ENCODE results near the gene BHLHE40. TPM values are rescaled to one million over a fixed set of nuclear protein-coding genes. Genes with fewer than 3 reads are reported as not detected.

BHLHE40 gene
- polyA plus RNA-seq, 3 donors: 20.2 to 167 (median 23.4) TPM

DNA sequence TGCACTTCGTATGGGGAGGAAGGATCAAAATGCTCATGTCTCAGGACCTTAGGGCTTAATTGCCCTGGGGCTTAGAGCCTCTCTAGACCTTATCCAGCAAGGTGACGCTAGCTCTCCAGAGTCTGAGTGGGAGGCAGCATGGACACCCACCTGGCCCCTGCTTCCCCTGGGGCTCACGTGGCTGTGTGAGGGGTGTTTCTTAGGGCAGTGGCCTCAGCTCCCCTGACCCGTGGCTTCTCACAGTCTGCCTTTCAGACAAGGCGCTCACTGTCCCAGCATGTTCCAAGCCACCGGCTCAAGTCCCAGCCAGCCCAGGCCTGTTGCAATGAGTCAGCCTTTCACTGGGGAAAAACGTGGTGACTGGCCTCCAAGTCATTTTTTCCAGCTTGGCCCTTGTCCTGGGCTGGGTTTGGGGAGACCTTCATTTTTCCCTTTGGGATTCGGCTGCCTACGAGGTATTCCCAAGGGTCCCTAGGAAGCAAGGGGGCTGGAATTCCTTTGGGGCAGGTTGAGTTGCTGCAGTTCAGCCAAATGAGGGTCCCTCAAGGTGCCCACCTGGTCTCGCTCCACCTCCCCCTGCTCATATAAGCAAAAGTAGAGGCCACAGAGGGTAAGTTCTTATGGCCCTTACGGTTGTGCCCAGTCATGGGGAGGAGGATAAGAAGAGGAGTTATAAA, 15.7 kb downstream of the BHLHE40 start:
- TF ChIP-seq, protein P1, sequence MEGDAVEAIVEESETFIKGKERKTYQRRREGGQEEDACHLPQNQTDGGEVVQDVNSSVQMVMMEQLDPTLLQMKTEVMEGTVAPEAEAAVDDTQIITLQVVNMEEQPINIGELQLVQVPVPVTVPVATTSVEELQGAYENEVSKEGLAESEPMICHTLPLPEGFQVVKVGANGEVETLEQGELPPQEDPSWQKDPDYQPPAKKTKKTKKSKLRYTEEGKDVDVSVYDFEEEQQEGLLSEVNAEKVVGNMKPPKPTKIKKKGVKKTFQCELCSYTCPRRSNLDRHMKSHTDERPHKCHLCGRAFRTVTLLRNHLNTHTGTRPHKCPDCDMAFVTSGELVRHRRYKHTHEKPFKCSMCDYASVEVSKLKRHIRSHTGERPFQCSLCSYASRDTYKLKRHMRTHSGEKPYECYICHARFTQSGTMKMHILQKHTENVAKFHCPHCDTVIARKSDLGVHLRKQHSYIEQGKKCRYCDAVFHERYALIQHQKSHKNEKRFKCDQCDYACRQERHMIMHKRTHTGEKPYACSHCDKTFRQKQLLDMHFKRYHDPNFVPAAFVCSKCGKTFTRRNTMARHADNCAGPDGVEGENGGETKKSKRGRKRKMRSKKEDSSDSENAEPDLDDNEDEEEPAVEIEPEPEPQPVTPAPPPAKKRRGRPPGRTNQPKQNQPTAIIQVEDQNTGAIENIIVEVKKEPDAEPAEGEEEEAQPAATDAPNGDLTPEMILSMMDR (IDR thresholded peaks at IDR 0.05): no peak
- Mint-ChIP-seq H3K9me3 (peaks cover 0 to 1% (median 0%) of the 10 kb centered on the region in 7 donors), H3K36me3 (no peaks in the 10 kb centered on the region), H3K4me3 (no peak overlapping the region), H3K4me1 (peaks cover 16% of the 10 kb centered on the region), H3K27ac (peak overlapping the region in 4 of 7 donors; percentile 27 to 82 (median 66)), H3K27me3 (ENCODE audit: low read depth in 3 of 3) (peaks cover 0 to 2% (median 0%) of the 10 kb centered on the region in 3 donors)
- Histone ChIP-seq H3K36me3 (replicated peaks in 1 of 2; ENCODE audit: control insufficient read depth in 1 of 2, insufficient read depth in 2 of 2, low read length in 2 of 2) (no peaks in the 10 kb centered on the region), H3K4me1 (ENCODE audit: control insufficient read depth in 1 of 2, insufficient read depth in 2 of 2, low read length in 2 of 2) (peaks cover 9% of the 10 kb centered on the region in 2 donors), H4K20me1 (ENCODE audit: insufficient read depth, low read length) (no peaks in the 10 kb centered on the region), H2AFZ (ENCODE audit: insufficient read depth, low read depth, low read length, poor library complexity, severe bottlenecking) (no peak overlapping the region), H3K4me3 (replicated peaks in 1 of 3; ENCODE audit: low read depth in 2 of 3, low read length in 3 of 3) (no peak overlapping the region), H3K4me2 (replicated peaks; ENCODE audit: extremely low read depth, low read length, poor library complexity, severe bottlenecking) (no peak overlapping the region), H3K27me3 (ENCODE audit: control insufficient read depth in 2 of 2, insufficient read depth in 2 of 2, low read length in 2 of 2) (no peaks in the 10 kb centered on the region), H3K27ac (ENCODE audit: low read depth in 1 of 2, low read length in 2 of 2) (peak overlapping the region in 1 of 2 donors; percentile 11), H3K9me3 (replicated peaks in 1 of 2; ENCODE audit: control insufficient read depth in 1 of 2, insufficient read depth in 1 of 2, low read length in 2 of 2) (no peaks in the 10 kb centered on the region), H3K9ac (ENCODE audit: insufficient read depth, low read length, poor library complexity, severe bottlenecking) (no peak overlapping the region), H3K79me2 (ENCODE audit: insufficient read depth, low read length) (no peaks in the 10 kb centered on the region)
- intact Hi-C loops (cut with micrococcal nuclease): no loop called here
- peak in 1 of 3 donors; percentile 75 for DNase-seq
- 87% methylated on average over 6 of the region's 11 CpGs for WGBS (ENCODE audit: insufficient coverage)

DNA sequence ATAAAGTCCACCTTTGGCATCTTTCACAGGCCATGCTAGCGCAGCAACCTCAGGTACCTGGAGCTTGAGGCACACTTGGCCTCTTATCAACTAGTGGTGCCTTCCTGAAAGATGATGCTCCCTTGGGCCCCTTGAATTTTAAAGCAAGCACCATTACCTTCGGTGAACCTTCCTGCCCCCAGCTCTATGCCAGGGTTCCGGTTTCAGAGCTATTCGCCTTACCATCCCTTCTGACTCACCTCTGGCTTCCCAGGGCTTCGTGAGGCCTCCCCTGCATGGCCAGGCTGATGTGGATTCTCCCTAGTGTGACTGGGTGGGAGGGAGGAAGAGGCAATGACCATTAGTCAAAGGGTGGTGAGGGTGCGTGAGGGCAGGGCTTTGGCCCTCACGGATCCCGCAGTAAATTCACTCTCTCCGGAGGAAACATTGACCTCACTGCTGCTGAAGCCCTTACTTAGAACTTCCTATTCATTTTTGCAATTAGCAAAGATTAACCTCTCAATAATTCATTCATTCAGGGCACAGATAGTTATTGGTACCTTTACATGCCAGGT, 16.3 kb downstream of the BHLHE40 start:
- Histone ChIP-seq H3K9me3 (replicated peaks in 1 of 2; ENCODE audit: control insufficient read depth in 1 of 2, insufficient read depth in 1 of 2, low read length in 2 of 2) (no peaks in the 10 kb centered on the region), H3K9ac (ENCODE audit: insufficient read depth, low read length, poor library complexity, severe bottlenecking) (no peak overlapping the region), H4K20me1 (ENCODE audit: insufficient read depth, low read length) (no peaks in the 10 kb centered on the region), H3K4me1 (ENCODE audit: control insufficient read depth in 1 of 2, insufficient read depth in 2 of 2, low read length in 2 of 2) (peaks cover 3% of the 10 kb centered on the region in 2 donors), H3K27me3 (ENCODE audit: control insufficient read depth in 2 of 2, insufficient read depth in 2 of 2, low read length in 2 of 2) (no peaks in the 10 kb centered on the region), H3K4me3 (replicated peaks in 1 of 3; ENCODE audit: low read depth in 2 of 3, low read length in 3 of 3) (no peak overlapping the region), H3K27ac (ENCODE audit: low read depth in 1 of 2, low read length in 2 of 2) (no peak overlapping the region), H3K36me3 (replicated peaks in 1 of 2; ENCODE audit: control insufficient read depth in 1 of 2, insufficient read depth in 2 of 2, low read length in 2 of 2) (no peaks in the 10 kb centered on the region), H3K79me2 (ENCODE audit: insufficient read depth, low read length) (no peaks in the 10 kb centered on the region), H2AFZ (ENCODE audit: insufficient read depth, low read depth, low read length, poor library complexity, severe bottlenecking) (no peak overlapping the region), H3K4me2 (replicated peaks; ENCODE audit: extremely low read depth, low read length, poor library complexity, severe bottlenecking) (no peak overlapping the region)
- Mint-ChIP-seq H3K27me3 (ENCODE audit: low read depth in 3 of 3) (peaks cover 0 to 2% (median 0%) of the 10 kb centered on the region in 3 donors), H3K9me3 (peaks cover 0 to 1% (median 0%) of the 10 kb centered on the region in 7 donors), H3K4me3 (no peak overlapping the region), H3K36me3 (no peaks in the 10 kb centered on the region), H3K27ac (no peak overlapping the region), H3K4me1 (peaks cover 10% of the 10 kb centered on the region)
- TF ChIP-seq, protein P1 (IDR thresholded peaks at IDR 0.05): no peak
- intact Hi-C loops (cut with micrococcal nuclease): no loop called here
- 90% methylated on average over 2 of the region's 9 CpGs for WGBS (ENCODE audit: insufficient coverage)
- DNase-seq: peak in 1 of 3 donors; percentile 63
